ENCODE measurements around the gene IL36B.

Gene IL36B

GRCh38 chr2:113009622-113010021 lies 43.0 kb downstream of the IL36B start:
- no peak for DNase-seq (ENCODE audit: low read depth in 2 of 2)

GRCh38 chr2:113007250-113007649 lies 45.4 kb downstream of the IL36B start:
- DNase-seq (ENCODE audit: low read depth in 2 of 2), result no peak

GRCh38 chr2:113005030-113005509 lies 47.6 kb downstream of the IL36B start, which contains the start of gene IL36A:
Gene IL36A, plus strand, starts transcription at chr2:113005459. Its CDS starts 413 bp downstream, at chr2:113005872.
- no peak for DNase-seq (ENCODE audit: low read depth in 2 of 2)

DNA sequence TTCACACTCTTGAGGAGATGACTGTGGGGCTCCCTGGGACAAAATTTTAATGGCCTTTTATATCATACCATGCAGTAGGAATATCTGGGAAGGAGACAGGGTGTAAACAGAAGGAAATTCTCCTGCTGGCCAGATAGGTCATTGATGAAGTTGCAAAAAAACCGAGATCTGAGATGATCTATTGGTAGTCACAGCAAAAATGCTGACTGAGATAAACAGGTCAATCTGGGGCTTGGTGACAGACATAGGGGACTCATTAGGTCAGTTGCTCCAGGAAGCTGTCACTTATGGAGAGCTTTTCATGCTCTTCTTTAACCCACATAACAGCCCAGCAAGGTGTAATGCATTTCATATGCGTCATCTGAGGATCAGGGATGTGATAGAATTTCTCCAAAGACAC lies 50.0 kb downstream of the IL36B start:
- DNase-seq (ENCODE audit: low read depth in 2 of 2), result no peak

GRCh38 chr2:113000436-113000835 lies 52.2 kb downstream of the IL36B start:
- no peak for DNase-seq (ENCODE audit: low read depth in 2 of 2)

DNA sequence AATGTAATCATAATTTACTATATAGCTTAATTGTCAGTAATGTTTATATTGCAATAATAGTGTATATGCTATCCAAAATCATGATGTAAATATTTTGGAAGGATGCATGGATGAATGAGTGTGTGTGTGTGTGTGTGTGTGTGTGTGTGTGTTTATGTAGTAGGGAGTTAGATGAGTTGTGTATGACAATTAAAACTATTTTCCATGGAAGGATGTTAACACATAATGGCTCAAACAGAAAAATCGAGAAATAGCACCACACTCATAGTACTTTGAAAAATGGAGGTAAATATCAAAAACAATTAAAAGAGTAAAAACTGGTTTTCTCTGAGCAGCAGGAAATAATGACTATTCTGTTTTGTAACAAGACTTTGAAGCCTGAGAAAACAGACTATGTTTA lies 55.5 kb downstream of the IL36B start:
- no peak for DNase-seq (ENCODE audit: low read depth in 2 of 2)

DNA sequence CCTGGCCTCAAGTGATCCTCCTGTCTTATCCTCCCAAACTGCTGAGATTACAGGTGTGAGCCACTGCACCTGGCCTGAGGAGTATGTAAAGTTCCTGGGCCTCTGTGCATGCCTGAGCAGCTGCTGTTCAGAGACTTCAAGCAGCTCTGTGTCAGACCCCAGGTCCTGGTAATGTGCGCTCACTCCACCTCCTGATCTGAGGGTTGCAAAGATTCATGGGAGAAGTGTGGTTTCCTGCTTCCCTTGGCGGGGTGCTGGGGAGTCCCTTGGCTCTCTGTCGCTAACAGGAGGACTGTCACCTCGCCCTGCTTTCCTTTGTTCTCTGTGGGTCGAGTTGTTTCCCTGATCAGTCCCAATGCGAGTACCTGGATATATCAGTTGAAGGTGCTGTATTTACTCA lies 56.0 kb downstream of the IL36B start:
- peak; percentile 20 to 38 for DNase-seq (ENCODE audit: low read depth in 2 of 2)

GRCh38 chr2:112995346-112995920 lies 57.2 kb downstream of the IL36B start:
- DNase-seq (ENCODE audit: low read depth in 2 of 2), result no peak

DNA sequence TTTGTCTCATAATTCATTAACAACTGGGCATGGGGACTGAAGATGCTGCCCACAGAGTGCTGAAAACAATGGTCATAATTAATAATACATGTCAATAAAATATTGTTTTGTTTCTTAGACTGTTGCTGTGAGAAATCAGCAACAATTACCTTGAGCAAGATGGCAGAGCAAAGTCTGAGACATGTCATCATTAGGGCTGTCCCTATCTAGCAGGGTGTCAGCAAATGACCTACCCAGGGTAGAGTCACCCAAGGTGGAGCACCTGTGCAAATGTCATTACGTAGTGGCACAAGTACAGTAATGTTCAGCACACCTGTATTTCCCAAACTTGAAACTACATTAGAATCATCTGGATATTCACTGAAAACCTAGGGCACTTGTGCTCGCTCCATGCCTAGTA lies 58.0 kb downstream of the IL36B start:
- no peak for DNase-seq (ENCODE audit: low read depth in 2 of 2)

DNA sequence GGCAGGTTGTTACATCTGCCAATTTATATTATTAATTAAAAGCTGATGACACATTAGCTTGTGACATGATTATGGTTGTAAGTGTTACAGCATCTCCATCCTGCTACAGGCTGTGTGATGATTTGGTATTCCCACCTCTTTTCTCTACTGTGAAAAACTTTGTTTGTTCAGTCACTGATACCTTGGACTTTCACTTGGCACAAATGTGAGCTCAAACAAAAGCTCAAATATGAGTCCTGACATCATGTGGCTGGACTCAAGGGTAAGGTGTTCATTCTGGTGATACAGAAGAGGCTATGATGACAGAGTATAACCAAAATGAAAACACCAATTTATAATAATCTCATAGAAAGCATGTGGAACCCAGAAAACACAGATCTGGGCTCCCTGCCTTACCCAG lies 58.8 kb downstream of the IL36B start:
- DNase-seq (ENCODE audit: low read depth in 2 of 2), result no peak

DNA sequence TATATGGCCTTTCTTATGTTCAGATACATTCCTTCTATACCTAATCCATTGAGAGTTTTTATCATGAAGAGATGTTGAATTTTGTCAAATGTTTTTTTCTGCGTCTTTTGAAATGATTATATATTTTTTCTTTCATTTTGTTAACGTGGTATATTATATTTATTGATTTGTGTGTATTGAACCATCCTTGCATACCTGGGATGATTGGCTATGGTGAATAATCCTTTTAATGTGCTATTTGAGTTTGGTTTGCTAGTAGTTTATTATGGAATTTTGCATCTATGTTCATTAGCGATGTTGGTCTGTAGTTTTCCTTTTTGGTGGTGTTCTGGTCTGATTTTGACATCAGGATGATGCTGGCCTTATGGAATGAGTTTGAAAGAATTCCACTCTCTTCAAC lies 63.1 kb downstream of the IL36B start:
- DNase-seq (ENCODE audit: low read depth in 2 of 2), result no peak

- DNase-seq (ENCODE audit: low read depth in 2 of 2), result no peak
Measured at GRCh38 chr2:112985090-112985489, 67.6 kb downstream of the IL36B start.

DNA sequence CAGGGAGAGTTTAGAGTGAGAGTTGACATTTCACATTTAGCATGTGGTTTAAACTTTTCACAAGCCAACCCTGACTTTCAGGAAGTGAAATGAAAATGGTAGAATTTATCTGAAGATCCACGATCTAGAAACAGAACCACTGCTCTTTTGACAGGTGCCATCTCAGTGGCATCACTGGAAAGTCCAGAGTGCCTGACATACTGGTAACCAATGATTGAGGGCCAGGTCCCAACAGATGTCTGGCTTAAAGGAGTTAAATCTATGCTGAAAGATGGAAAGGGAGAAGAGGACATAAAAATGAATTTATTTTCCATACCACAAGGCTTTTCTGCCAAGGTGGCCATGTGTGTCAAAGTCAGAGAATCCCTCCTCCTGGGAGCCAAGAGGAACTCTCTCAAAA lies 72.1 kb downstream of the IL36B start:
- no peak for DNase-seq (ENCODE audit: low read depth in 2 of 2)

DNA sequence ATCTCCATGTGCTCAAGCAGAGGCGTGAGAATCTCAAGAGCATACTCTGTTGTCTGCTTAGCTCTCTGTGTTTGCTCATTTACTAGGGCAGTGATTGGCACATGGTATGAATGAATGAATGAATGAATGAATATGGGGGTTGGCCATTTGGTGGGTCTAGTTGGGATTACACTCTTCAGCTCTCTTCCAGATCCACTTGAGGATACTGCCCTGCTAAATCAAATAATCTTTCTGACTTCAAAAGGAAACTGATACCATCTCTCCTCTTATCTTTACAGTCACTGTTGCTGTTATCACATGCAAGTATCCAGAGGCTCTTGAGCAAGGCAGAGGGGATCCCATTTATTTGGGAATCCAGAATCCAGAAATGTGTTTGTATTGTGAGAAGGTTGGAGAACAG lies 72.9 kb downstream of the IL36B start:
- no peak for DNase-seq (ENCODE audit: low read depth in 2 of 2)

DNA sequence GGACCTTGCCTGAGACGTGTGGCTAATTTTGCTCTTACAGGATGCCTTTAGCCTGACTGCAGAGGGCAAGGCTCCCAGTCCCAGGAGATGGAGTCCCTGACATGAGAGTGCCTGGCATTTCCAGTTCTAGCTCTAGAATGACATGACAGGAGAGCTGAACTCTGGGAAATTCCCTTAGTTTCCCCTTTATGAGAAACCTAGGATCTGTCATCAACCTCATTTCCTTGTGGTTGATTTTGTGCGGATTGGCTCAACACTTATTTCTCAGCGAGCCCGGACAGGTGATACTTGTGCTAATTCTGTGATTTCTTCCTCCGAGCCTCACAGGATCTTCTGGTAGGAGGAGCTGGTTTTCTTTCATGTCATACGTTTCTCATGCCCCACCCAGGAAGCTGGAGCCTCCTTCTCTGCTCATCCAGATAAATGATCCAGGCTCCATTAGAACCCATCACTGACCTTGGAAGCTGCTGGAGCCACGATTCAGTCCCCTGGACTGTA lies 75.1 kb downstream of the IL36B start, which contains the start of gene IL36G:
IL36G (plus strand) TSS at position 448 of the 498 bp plus-strand sequence. CDS start 633 bp downstream, outside the sequence.
- no peak for DNase-seq (ENCODE audit: low read depth in 2 of 2)

Measured in stimulated activated CD8-positive, alpha-beta memory T cell treated with anti-CD3 and anti-CD28 coated beads, Interleukin-2, amount 100 ng/mL, for 1 hour (primary cell).